Putamen (tissue), 1 donor: ENCODE data around the gene SPACDR.

Experiments used
- DNase-seq: peaks from one replicate; pipeline ENCODE4 v3.0.0-alpha.2; 2016; ENCODE audit warnings: low spot score

Gene SPACDR

GRCh38 chr7:100413346-100413745 lies 50.7 kb downstream of the SPACDR start:
- no peak for DNase-seq

GRCh38 chr7:100411101-100411500 lies 53.0 kb downstream of the SPACDR start:
- DNase-seq = no peak

GRCh38 chr7:100407285-100408180 lies 56.5 kb downstream of the SPACDR start:
- DNase-seq = no peak

- no peak for DNase-seq
Measured at GRCh38 chr7:100406767-100407166, 57.3 kb downstream of the SPACDR start.
